GM19043 (cell line): ENCODE measurements around the gene SLBP.

Experiments used
- ATAC-seq: cut with Tn5 transposase; IDR thresholded peaks from one replicate; pipeline ENCODE4 v1.9.1; 2021; ENCODE audit warnings: low read depth; ENCODE audit not compliant: unreplicated experiment

Gene SLBP

GRCh38 chr4:1749826-1750225 lies 37.7 kb upstream of the SLBP start:
- no peak for ATAC-seq

DNA sequence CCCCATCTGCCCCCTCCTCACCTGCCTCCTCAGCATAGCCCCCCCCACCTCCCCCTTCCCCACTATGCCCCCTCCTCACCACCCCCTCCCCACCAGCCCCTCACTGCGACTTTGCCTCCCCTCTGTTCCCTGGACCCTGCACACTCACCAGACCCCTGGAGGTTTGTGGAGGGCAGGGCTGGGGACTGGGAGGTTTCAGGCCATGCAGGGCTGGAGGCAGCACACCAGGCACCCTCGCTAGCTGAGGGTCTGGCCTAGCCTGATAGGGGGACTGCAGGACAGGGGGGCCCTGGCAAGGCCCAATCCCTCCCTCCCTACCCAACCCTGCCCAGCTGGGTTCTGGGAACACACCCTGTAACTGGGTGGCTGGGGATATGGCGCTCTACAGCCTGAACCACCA lies 37.3 kb upstream of the SLBP start:
- no peak for ATAC-seq

DNA sequence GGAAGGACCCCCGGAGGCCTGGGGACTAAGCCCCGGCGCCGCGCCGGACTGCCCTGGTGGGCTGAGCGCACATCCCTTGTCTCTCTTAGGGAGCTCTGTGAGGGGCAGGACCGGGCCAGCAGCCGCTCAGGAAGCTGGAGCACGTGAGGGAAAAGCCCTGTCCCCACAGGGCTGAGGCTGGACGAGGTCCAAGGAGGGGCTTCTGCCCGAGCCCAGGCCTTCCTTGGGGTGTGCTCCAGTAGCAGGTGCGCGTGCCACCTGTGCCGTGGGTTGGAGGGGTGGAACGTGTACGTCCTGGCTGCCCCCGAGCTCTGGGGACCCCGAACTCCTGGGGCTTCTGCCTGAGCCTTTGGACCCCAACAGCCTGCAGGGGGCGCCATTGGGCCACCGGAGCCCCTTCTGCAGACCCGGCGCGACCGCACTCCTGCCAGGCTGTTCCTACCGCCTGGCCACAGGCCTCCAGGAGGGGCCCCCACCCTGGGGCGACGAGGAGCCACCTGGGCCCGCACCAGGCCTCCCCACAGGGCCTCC lies 36.4 kb upstream of the SLBP start:
- no peak for ATAC-seq

DNA sequence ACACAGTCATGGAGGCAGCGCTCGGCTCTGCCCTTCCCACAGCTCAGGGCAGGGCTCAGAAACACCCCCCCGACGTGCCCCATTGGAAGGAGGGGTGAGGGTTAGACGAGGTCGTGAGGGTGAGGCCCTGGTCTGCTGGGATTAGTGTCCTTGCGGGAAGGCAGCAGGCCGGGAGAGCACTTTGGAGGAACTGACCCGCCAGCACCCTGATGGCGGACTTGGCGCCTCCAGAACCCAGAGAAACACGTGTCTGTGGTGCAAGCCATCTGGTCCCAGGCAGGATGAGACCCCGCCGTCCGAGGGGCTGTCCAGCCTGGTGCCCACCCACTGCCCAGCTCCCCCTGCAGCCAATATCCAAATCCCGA lies 35.5 kb upstream of the SLBP start:
- no peak for ATAC-seq

DNA sequence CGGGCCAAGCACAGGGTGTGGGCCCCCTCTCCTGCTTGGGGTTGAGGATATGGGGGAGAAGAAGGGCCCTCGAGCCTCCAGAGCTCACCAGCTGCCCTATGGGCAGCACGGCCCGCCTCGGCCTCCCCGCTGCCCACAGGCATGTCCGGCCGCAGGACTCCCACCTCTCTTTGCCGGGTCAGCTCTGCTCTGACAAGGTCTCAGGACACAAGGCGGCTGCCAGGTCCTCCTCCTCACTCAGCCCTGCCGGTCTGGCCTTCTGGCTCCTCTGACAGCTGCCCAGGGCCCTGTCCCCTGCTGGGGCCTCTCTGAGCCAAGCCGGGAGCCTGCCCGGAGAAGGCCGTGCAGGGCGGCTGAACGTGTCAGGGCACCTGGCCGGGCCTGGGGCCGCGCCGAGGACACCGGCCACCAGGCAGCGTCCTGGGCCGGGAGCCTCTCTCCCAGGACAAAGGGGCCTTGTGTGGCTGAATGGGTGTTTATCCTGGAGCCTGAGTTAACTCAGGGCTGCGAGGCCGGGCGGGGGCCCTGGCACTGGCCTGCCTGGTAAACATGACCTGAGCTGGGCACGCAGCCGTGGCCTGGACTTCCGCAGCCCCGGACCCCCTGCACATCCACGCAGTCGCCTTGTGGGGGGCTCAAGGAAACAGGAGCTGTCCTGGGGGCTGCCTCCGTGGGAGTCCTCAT lies 34.9 kb upstream of the SLBP start:
- ATAC-seq, result no peak

GRCh38 chr4:1746265-1746691 lies 34.2 kb upstream of the SLBP start:
- no peak for ATAC-seq

GRCh38 chr4:1745697-1746096 lies 33.6 kb upstream of the SLBP start:
- no peak for ATAC-seq

DNA sequence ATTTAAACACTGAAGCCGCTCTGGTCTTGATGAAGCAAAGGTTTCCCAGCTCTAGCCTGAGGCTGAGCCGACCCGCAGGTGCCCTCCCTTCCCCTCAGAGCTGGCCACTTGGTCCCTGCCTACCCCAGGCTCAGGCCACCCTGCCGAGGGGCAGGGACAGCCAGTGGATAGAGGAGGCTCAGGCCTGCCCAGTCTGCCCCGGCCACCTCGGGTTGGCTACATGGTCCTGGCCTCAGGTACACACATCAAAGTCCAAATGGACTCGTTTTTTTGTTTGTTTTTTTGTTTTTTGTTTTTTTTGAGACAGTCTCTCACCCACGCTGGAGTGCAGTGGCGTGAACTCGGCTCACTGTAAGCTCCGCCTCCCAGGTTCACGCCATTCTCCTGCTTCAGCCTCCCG lies 33.0 kb upstream of the SLBP start:
- no peak for ATAC-seq

GRCh38 chr4:1744552-1744951 lies 32.4 kb upstream of the SLBP start:
- ATAC-seq, result no peak

DNA sequence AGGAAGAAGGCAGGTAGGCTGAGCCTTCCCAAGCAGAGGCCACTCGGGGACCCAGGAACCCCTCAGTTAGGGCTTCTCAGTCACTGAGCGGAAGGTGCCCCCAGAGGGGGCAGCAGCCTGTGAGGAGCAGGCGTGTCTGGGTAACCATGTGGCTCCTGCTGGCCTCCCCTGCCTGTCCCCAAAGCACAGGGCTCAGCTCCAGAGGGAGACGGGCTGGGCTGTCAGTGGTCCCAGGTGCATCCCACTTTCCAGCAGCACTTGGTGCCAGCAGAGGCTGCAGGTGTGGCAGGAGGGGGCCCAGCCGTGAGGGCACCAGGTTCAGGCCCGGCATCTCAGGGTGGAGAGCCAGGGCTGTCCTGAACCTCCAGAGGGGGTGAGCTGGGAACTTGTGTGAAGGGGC lies 31.9 kb upstream of the SLBP start:
- ATAC-seq, result no peak

DNA sequence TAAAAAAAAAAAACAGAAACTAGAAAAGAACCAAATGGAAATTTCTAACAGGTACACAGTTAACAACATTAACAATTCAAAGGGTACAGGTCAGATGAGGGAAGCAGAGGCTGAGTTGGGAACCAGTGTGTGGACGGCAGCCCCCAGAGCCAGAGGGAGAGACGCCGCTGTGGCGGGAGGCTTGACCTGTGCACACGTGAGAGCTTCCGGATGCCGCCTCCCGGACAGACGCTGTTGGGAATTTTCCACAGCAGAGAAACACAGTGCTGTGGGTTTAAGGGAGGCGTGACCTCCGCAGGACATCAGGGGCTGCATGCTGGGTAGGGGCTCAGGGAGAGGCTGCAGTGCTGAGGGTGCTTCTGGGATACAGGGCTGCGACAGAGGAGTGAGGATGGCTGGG lies 31.4 kb upstream of the SLBP start:
- no peak for ATAC-seq

DNA sequence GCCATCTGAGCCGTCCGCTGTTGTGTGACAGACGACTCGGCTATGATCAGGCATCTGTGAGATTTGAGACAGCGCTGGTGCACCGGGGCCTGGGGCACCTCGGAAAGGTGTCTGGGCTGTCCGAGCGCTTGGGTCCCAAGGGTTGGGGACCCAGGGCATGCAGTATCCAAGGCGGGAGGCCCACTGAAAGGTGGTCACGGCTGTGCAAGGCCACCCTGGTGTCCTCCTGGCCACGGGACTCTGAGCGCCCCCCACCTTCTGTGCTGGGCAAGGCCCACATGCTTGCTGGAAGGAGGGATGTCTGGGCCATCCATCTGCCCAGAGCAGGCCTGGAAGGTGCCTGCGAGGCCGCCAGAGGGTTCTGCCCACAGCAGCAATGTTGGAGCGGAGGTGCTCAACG lies 29.1 kb upstream of the SLBP start:
- no peak for ATAC-seq

- no peak for ATAC-seq
These were observed 28.0 kb upstream of the SLBP start for GRCh38 chr4:1740021-1740545.

DNA sequence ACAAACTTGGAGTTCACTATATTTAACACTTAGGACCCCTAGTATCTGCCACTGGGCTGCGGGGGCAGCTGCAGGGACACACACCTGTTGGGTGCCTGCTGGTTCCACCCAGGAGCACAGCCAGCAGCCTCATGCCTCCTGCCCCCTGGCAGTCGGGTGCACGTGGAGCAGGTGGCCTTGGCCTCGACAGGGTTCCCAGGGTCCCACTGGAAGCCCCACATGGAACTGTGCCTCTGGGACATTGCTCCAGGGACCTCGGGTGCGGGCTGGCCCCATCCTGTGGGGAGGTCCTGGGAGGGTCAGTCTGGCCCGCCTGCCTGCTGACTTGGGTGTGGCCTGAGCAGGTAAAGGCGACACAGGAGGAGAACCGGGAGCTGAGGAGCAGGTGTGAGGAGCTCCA lies 27.2 kb upstream of the SLBP start:
- ATAC-seq, result no peak

- no peak for ATAC-seq
These were observed 26.3 kb upstream of the SLBP start for GRCh38 chr4:1738410-1738809.

- ATAC-seq, result no peak
These were observed 25.5 kb upstream of the SLBP start for GRCh38 chr4:1737666-1738065.

DNA sequence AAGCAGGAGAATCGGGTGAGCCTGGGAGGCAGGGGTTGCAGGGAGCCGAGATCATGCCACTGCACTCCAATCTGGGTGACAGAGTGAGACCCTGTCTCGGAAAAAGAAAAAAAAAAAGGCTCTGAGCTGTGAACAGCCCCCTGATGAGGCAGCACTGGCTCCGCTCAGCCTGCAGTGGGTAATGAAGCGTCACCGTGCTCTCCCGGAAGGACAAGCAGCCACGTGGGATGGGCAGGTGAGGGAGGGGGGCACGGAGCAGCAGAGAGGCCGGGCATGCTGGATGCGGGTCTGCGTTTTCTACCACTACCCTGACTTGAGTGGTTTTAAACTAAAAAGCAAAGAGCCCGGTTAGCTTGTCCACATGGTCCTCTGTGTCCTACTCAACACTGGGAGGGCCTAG lies 24.7 kb upstream of the SLBP start:
- no peak for ATAC-seq

- no peak for ATAC-seq
These were observed 23.1 kb upstream of the SLBP start for GRCh38 chr4:1735215-1735614.

DNA sequence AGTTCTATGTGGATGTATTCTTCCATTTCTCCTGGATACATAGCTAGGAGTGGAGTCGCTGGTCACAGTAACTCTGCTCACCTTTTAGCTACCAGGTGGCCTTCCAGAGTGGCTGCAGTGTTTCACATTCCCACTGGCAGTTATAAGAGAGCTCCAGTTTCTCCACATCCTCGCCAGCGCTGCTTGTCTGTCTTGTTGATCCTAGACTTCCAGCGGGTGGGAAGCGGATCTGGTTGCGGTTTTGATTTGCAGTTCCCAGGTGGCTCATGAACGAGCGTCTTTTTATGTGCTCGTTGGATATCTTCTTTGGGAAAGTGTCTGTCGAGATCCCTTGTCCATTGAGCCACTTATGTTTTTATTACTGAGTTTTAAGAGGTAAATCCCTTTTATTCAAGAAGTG lies 20.8 kb upstream of the SLBP start:
- ATAC-seq, result no peak

GRCh38 chr4:1731180-1731579 lies 19.1 kb upstream of the SLBP start:
- ATAC-seq, result no peak

DNA sequence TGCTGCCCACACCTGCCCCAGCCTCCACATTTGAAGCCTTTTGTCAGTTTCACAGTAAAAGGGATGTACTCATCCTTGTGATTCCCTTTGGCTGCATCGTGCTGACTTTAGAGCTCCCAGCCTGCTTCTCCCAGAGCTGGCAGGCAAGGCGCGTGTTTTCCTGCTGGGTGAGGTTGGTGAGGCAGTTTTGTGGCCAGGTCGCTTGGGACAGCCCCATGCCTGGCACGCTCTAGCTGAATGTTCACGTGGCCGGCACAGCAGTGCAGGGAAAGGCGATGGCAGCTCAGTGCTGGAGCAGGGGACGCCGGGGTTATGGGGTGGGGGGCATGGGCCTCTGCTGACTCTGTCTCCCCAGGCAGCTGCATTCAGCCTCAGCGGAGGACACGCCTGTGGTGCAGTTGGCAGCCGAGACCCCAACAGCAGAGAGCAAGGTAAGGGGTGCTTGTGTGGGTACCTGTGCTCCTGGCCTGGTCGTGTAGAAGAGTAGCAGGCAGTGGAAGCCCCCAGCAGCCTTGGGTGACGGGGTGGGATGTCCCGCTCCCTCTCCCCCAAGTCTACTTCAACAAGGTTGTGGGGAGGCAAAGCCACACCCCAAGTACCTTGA lies 18.5 kb upstream of the SLBP start:
- ATAC-seq, result no peak
